KMS-11 (cell line): Measurements from ENCODE around the gene ST7.

Experiments
- H2AFZ ChIP-seq: fragments of 200-600 bp; sonication (generic); 2 replicates; pipeline ENCODE4 v1.6.1; 2016; ENCODE audit warnings: antibody characterized with exemption, mixed run types, low read depth
- H3K27ac ChIP-seq: fragments of 200-600 bp; sonication (generic); 2 replicates; pipeline ENCODE4 v1.6.1; 2016; ENCODE audit warnings: mild to moderate bottlenecking, mixed run types
- H3K27me3 ChIP-seq: fragments of 200-600 bp; sonication (generic); 2 replicates; pipeline ENCODE4 v1.6.1; 2017; ENCODE audit warnings: mild to moderate bottlenecking, low read depth, mixed run types, moderate library complexity; ENCODE audit not compliant: insufficient read depth
- H3K36me3 ChIP-seq: fragments of 200-600 bp; sonication (generic); 2 replicates; pipeline ENCODE4 v1.6.1; 2017; ENCODE audit warnings: mild to moderate bottlenecking, mixed run types; ENCODE audit not compliant: insufficient read depth
- H3K4me1 ChIP-seq: fragments of 200-600 bp; sonication (generic); 2 replicates; pipeline ENCODE4 v1.6.1; 2016; ENCODE audit warnings: mild to moderate bottlenecking, low read depth, mixed run types; ENCODE audit not compliant: poor library complexity, severe bottlenecking
- H3K4me2 ChIP-seq: fragments of 200-600 bp; sonication (generic); 2 replicates; pipeline ENCODE4 v1.7.0; 2016; ENCODE audit warnings: mild to moderate bottlenecking, mixed run types
- H3K4me3 ChIP-seq: fragments of 200-600 bp; sonication (generic); IDR thresholded peaks from 2 replicates; pipeline ENCODE4 v1.6.1; 2017; ENCODE audit warnings: low read depth, low read length, mixed read lengths; ENCODE audit not compliant: insufficient read depth
- H3K79me2 ChIP-seq: fragments of 200-600 bp; sonication (generic); 2 replicates; pipeline ENCODE4 v1.6.1; 2016; ENCODE audit warnings: low read depth, mixed run types; ENCODE audit not compliant: insufficient read depth
- H3K9ac ChIP-seq: fragments of 200-600 bp; sonication (generic); 2 replicates; pipeline ENCODE4 v1.6.1; 2016; ENCODE audit warnings: mild to moderate bottlenecking, mixed run types
- H4K20me1 ChIP-seq: fragments of 200-600 bp; sonication (generic); 2 replicates; pipeline ENCODE4 v1.6.1; 2016; ENCODE audit warnings: mild to moderate bottlenecking, mixed run types; ENCODE audit not compliant: insufficient read depth
- TF ChIP-seq, protein P1 (sequence below): fragments of 200-600 bp; sonication (generic); conservative IDR thresholded peaks from 2 replicates; pipeline ENCODE4 v1.6.1; 2017; ENCODE audit warnings: low read depth, mild to moderate bottlenecking, antibody characterized with exemption, low read length, moderate library complexity, mixed read lengths

Gene ST7

DNA sequence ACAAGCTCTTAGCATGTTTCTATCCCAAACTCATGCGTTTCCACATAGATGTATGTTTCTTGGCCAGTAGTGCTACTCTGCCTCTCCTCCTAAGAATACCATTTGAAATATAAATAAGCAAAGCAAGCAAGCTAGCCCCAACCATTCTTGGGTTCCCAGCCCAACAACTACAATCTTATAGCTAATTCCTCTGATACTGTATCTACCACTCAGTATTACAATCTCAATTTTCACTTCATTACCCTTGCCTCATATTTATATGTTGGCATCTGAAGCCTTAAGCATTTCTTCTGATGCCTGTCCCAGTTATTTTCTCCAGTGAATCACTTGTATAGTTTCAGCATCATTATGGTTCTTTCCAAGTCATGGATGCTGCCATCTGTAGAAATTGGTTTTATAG is 181.1 kb downstream of the ST7 start:
- H3K79me2 ChIP-seq = no peaks in the 10 kb centered on the region
- H3K4me3 ChIP-seq = no peak overlapping the region
- TF ChIP-seq, protein P1, sequence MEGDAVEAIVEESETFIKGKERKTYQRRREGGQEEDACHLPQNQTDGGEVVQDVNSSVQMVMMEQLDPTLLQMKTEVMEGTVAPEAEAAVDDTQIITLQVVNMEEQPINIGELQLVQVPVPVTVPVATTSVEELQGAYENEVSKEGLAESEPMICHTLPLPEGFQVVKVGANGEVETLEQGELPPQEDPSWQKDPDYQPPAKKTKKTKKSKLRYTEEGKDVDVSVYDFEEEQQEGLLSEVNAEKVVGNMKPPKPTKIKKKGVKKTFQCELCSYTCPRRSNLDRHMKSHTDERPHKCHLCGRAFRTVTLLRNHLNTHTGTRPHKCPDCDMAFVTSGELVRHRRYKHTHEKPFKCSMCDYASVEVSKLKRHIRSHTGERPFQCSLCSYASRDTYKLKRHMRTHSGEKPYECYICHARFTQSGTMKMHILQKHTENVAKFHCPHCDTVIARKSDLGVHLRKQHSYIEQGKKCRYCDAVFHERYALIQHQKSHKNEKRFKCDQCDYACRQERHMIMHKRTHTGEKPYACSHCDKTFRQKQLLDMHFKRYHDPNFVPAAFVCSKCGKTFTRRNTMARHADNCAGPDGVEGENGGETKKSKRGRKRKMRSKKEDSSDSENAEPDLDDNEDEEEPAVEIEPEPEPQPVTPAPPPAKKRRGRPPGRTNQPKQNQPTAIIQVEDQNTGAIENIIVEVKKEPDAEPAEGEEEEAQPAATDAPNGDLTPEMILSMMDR = no peak
- H3K36me3 ChIP-seq = no peaks in the 10 kb centered on the region
- H3K4me1 ChIP-seq = peaks cover 3% of the 10 kb centered on the region
- H4K20me1 ChIP-seq = no peaks in the 10 kb centered on the region
- no peak overlapping the region for H3K9ac ChIP-seq
- H3K27ac ChIP-seq = no peak overlapping the region
- H3K4me2 ChIP-seq = no peak overlapping the region
- no peaks in the 10 kb centered on the region for H3K27me3 ChIP-seq
- H2AFZ ChIP-seq = no peak overlapping the region

DNA sequence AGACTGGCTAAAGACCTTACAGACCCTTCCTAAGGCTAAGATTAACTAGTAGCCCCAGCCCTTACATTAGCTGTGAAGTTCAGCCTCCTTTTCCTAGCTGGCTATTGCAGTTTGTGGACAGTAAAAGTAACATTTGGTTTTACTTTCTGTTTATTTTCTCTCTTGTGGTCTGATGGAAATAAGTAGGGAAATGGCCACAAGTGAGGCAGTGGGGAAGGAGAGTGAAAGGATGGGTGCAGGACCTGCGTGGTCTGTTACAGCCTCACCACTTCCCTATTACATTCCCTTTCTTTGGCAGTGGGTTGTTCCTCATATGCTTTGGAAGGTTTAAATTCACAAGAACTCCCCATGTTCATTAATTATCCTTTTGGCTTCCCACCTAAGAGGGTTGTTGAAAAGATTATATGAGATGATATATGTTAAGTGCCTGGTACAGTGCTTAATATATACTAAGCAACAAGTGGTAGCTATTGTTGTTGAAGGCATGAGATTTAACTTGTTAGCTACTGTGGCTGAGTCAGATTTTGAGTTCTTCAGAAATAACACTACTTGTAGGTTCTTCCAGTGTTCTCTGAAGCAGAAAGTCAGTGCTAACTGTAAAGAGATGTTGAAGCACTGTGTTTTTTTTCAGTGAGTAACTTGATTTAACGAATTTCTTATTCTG is 181.7 kb downstream of the ST7 start:
- Histone ChIP-seq H2AFZ (no peak overlapping the region), H3K27ac (no peak overlapping the region), H3K4me2 (no peak overlapping the region), H4K20me1 (no peaks in the 10 kb centered on the region), H3K4me3 (no peak overlapping the region), H3K27me3 (no peaks in the 10 kb centered on the region), H3K4me1 (peaks cover 3% of the 10 kb centered on the region), H3K79me2 (no peaks in the 10 kb centered on the region), H3K9ac (no peak overlapping the region), H3K36me3 (no peaks in the 10 kb centered on the region)
- TF ChIP-seq, protein P1 = no peak

DNA sequence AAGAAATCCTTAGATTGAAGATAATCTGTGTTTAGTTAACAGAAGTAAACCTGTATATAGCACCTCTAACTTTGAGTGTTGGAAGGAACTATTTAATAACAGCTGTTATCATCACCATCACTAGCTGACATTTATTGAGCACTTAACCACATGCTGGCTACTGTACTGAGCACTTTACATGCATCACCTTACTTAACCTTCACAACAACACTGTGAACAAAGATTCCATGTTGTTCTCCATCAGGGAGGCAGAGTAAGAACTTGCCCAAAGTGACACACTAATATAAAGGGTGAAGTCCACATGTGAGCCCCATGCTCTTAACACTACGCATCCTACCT is 182.2 kb downstream of the ST7 start:
- Histone ChIP-seq H2AFZ (no peak overlapping the region), H4K20me1 (no peaks in the 10 kb centered on the region), H3K27ac (no peak overlapping the region), H3K79me2 (no peaks in the 10 kb centered on the region), H3K4me2 (no peak overlapping the region), H3K9ac (no peak overlapping the region), H3K4me1 (peaks cover 3% of the 10 kb centered on the region), H3K4me3 (no peak overlapping the region), H3K36me3 (no peaks in the 10 kb centered on the region), H3K27me3 (no peaks in the 10 kb centered on the region)
- TF ChIP-seq, protein P1 = no peak

DNA sequence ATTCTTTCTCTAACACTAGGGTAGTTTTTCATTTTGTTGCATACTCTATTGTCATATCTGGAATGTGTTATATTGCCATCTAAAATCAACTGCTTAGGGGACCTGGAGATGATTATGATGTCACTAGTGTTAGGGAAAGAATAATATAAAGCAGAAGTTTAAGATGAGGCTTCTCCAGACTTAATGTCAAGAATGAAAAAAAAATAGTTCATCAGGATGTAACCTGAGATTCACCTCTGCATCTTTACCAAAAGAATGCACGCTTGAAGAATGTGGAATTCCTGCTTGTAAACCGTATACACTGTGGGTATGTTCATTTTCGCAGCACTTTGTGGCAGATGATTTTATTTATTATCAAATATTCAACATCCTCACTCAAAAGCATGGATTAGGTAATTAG is 184.6 kb downstream of the ST7 start:
- Histone ChIP-seq H3K27ac (no peak overlapping the region), H3K4me1 (peaks cover 3% of the 10 kb centered on the region)

More for the DNA sequence above, 184.6 kb downstream of the ST7 start:
- Histone ChIP-seq H4K20me1 (no peaks in the 10 kb centered on the region), H3K27me3 (no peaks in the 10 kb centered on the region), H3K36me3 (no peaks in the 10 kb centered on the region), H3K4me3 (no peak overlapping the region), H3K9ac (no peak overlapping the region), H2AFZ (no peak overlapping the region), H3K4me2 (no peak overlapping the region), H3K79me2 (no peaks in the 10 kb centered on the region)
- TF ChIP-seq, protein P1 = no peak
